GM19397 (cell line): ENCODE results near the gene ZNF488.
"Not testable (repeated sequence)": the region's sequence is repeated elsewhere in the genome, so short reads cannot be mapped to it uniquely, and the experiment has no call there.

ENCODE experiments used
- ATAC-seq: cut with Tn5 transposase; IDR thresholded peaks from one replicate; pipeline ENCODE4 v1.9.1; 2021; ENCODE audit warnings: mild to moderate bottlenecking, moderate library complexity; ENCODE audit not compliant: unreplicated experiment

ZNF488 gene

DNA sequence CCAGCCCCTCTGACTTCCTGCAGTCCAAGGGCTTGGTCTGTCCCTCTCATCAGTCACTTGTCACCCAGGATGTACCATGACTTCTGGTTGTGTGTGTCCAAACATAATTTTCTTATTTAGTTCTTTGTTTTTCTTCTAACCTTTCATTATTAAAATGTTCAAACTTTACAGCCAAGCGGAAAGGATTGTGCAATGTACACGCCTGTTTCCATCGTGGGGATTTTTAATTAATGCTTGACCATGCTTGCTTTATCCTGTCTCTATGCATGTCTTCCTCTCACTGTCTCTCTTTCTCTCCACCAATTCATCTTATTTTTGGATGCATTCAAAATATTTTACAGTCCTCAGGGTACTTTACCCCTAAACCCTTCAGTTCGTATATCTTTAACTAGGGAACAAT lies 26.2 kb upstream of the ZNF488 start:
- ATAC-seq = no peak

DNA sequence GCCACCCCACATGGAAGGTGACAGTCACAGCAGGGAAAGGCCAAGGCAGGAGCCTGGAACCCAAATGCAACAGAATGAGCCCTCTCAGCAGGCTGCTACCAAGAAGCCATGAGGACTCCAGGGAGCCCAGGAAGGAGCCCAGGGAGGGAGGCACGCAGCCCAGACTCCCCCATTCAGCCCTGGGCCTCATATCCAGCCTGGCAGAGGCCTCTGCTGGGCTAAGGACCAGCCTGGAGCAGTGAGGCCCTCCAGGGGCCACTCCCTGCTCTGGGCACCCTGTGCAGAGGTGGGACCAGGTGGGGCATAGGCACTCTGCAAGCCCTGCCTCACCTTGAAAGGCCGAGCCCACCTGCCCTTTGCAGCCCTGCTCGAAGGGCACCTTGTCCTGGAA lies 25.8 kb upstream of the ZNF488 start:
- no peak for ATAC-seq

DNA sequence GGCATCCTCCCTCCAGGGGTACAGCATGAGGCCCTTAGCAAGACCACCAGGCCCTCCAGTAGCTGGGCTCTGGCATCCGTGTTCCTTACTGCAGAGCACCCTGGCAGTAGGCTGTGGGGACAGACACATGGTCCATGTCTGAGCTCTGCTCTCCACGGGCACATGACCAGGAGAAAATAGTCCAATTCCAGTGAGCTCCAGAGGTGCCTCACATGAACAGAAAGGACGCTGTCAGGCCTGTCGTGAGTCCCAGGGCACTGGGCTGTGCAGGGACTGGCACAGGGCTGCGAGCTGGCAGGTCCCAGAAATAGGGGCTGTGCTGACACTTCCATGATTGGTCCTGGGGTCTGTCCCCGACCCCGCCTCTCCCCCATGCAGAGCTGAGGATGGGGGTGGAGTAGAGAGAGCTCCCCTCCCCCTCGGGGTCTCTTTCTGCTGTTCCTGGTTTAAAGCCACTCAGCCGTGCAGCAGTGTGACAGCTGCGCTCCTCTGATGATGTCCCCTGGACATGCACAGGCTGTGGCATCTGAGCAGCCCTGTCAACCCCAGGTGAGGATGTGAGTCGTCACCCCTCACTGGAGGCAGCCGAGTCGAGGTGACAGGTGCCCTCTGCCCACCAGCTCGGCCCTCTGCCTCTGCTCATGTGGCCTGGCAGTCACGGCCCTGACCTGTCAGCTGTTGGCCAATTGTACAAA lies 25.2 kb upstream of the ZNF488 start:
- no peak for ATAC-seq

DNA sequence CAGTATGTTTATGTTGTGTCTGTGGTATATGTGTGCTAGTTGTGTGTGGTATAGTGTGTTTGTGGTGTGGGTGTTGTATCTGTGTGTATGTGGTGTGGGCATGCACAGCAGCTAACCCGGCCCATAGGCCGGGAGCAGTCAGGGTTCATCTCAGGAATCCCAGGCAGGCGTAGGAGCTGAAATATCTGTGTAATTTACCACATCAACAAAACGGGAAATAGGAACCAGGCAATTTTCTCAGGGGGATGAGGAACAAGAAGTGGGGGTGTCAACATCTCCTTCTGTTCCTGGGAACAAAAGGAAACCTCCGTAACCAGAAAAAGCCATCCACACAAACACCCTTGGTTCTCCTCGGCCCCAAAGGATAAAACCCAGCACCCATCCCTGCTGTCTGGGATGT lies 24.5 kb upstream of the ZNF488 start:
- no peak for ATAC-seq

DNA sequence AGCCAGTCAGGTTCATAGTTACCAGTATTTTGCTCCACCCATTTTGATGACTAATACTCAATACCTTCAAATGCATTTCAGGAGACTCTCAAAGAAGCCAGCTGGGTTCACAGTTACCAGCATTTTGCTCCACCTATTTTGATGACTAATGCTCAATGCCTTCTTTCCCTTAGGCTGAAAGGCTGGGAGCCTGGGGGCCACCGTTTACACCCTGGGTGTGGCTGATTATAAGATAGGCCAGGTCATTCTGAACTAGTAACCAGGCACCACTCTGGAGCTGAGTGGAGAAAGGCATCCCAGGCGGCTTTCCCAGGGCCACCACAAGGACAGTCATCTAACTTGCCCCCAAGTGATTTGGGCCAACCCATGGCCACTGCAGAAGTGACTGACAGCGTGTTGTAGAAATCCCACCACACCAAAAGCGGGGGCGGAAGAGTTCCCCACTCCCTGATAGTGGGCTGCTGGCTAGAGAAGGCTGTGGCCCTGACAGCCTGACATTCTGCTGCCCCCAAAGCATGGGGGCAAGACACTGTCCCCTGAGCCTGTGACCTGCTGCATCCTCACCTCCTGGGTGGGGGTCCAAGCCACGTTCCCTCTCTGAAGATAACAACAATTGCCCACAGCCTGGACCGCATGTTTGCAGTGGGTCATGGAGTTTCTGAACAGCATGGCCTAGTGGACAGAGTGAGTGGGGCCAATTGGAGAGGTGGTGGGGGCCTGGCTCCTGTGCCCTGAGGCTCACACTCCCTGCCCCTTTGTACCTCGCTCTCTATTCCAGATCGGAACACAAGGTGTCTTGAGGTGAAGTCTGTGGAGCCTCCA lies 23.0 kb upstream of the ZNF488 start:
- ATAC-seq = no peak

DNA sequence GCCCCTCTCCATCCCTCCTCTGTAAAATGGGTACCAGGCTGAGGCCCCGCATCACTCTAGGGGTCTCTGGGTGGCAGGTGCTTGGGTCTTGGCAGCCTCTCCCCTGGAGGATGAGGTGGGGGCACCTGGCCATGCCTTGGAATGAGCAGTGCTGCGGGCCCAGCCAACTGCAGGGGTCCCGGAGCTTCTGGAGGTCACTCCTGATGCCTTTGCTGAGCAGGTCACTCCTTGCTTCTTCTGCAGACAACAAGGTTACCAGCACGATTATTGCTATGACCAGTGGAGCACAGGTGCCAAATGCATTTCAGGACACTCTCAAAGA lies 22.4 kb upstream of the ZNF488 start:
- ATAC-seq = no peak

DNA sequence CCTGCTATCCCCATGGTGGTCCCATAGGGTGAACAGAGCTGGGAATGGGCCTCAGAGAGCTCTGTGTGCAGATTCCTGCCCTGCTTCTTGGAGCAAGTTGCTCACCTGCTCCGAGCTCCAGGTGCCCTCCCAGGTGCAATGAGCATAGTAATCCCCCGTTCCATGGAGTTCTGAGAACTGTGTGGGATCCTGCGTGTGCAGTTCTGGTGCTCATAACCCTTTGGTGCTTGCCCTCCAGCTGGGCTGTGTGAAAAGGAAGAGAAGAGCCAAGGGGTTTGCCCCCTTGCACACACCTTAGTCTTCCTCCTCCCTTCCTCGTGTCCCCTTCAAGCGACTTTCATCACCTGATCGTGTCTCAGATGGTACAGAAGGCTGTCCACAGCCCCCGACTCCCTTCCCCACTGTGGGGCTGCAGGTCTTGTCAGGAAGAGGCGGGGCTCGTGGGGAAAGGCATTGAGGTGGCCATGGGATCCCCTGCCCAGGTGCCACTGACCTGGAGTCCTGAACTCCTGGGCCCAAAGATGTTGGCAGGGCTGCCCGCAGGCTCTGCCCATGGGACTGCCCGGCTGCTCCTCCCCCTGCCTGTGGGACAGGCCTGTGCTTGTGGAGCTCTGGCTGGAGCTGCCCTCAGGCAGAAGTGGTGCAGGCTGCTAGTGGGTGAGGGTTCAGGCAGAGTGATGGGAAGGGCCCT lies 21.9 kb upstream of the ZNF488 start:
- ATAC-seq = no peak

DNA sequence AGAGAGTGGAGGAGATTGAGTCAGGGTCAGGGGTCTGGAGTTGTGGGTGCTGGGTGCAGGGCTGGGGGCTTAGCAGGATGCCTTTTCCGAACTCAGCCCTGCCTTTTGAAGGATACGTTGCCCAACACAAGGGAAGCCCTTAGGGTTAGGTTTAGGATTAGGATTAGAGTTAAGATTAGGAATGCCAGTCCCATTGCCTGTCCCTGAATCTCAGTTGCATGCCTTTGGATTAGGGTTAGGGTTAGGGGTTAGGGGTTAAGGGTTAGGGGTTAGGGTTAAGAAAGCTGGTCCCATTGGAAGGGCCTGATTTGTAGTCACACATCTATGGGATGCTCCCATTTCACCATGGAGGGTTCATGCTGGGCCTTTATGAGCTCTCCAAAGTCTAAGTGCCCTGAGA lies 20.8 kb upstream of the ZNF488 start:
- no peak for ATAC-seq

DNA sequence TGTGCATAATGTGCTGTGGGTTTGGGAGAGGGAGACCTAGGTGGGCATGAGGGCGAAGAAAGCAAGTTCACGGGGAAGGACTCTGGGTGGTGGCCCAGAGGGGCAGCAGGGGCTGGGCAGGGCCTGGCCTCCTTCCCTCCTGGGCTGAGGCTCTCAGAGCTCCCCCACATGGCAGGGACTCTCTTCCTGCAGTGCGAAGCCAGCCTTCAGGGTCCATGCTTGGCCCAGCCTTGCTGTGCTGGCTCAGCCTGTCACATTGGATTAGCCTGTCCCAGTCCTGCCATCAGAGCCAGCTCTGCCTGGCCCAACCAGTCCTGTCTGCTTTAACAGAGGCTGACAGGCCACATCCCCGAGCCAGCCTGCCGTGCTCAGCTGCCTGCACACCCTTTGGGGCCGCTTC lies 20.4 kb upstream of the ZNF488 start:
- no peak for ATAC-seq

DNA sequence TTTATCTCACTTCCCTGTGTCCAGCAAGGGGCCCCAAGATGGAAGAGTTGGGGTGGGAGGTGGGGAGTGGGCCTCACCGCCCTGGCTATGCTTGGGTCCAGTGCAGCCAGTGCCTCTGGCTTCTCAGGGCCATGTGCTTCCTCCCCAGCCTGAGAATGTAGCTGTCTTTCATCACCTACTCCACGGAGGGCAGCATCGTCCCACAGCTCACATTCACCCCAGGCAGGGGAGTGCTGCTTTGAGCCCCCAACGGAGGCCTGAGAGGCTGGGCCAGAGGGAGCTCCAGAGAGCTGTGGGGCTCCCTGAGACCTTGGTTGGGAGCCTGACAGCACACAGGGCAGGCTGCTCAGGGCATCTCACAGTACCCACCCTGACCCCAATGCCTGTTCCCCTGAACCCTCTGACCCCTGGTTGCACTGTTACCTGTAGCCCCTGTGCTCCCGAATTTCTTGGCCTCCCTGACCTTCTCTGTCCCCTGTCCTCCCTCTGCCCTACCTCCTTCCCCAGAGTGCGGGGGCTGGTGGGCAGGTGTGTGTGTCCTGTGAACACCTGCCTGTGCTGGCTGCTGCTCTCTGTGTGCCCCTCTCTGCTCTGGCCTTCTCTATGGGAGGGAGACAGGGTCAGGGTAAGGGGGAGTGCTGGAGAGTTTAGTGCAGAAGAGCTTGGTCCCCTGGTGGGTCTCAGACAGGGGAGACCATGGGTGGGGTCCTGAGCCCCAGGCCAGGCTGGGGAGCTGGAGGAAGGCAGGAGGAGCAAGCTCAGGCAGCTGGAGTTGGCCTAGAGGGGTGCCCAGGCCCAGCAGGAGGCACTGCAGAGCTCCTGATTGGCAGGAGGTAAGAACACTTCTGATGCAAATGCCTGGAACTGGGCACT lies 19.6 kb upstream of the ZNF488 start:
- no peak for ATAC-seq

DNA sequence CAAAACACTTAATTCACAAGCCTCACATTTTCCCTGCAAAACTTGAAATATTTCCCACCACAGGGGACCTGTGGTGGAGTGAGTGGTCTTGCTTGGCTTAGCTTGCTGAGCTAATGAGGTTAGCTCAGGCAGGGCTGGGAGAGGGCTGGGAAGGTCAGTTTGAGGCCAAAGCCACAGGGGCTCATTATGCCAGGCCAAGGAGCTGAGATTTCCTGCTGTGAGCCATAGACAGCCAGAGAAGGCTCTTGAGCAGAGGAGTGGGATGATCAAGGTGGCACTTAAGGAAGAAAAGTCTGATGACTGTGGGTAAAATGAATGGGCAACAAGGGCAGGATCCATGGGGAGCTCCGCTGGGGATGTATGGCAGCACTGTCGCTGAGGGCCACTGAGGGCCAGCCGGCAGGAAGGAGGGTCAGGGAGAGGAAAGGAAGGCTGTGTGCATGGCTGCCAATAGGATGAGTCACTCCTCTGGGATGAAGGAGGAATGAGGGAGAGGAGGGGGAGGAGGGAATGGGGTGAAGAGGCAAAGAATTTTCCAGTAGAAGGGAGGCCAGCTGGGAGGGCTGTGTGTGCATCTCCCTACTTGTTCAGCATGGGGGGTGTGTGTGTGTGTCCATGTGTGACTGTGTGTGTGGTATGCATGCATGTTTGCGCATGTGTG lies 18.7 kb upstream of the ZNF488 start:
- ATAC-seq = no peak

DNA sequence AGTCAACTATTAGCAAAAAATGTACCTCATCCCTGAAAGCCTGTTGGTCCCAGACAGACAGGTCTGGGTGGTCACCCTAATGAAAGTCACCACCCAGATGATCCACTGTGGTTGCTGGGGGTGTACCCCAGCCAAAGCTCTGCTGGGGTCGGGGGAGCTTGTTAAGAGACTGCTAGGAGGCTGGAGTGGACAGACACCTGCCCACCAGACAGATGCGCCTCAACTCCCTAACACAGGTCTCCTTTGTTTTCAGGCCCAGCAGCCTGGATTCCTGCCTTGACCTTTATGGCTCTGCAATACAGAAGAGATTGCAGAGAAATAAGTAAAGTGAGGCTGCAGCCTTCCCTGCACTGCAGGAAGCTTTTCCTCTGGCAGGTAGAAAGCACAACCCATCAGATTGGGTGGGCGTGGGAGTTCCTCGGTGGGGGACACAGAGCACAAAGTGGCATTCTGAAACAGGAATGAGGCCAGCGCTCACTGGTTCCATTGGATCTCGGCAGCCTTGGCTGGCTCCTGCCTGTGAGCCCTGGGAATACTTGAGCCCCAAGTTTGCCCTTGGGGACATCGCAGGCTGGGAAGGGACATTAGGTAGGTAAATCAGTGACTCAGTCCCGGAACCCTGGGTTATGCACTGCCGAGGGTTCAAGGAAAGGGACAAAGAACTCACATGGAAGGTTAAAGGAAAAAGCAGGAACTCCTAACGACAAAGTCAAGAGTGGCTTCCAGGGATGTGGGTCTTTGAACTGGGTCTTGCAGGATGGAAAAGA lies 18.0 kb upstream of the ZNF488 start:
- ATAC-seq = no peak

DNA sequence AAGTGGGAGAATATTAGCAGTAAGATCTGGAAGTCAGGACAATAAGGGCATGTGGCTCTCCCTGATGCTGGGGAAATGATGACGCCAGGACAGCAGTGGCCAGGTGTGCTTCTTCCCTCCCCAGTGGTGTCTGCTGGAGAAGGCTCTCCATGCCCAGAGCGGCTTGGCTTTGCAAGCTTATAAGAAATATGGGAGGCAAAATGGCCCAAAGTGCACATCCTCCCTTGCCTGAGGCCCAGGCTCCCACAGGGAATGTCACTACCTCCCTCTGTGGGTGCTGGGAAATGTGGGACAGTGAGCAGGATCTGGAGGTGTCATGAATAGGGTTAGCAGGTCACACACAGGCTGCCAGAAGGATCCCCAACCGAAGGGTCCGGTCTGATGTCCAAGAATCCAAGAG lies 17.1 kb upstream of the ZNF488 start:
- ATAC-seq = no peak

DNA sequence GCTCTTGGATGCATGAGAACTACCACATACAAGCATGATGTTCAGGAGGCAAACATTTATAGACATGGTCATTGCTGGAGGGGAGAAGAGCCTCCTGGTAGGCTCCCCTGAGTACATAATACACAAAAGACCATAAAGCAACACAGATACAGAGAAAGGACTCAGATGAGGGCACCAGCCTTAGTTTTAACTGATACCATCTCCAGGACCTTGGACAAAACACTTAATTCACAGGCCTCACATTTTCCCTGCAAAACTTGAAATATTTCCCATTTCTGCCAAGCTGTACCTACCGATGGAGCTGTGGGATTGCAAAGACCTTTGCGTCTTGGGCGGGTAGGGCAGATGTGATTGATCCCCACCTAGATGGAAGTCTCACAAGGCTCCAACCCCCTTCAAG lies 16.7 kb upstream of the ZNF488 start:
- no peak for ATAC-seq

DNA sequence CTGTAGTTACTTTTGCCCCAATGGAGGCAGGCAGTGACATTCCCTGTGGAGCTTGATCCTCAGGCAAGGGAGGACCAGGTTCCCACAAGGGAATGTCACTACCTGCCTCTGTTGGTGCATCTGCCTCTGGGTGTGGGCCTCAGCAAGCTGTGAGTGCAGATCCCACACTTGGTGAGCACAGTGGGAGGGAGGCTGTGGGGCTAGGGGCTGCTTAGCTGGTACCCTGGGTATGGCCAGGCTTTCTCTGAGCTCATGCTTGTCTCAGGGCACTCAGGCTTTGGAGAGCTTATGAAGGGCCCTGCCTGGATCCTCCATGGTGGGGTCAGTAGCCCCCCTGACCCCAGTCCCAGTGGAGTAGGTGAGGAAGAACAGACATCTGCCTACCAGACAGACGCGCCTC lies 16.2 kb upstream of the ZNF488 start:
- no peak for ATAC-seq

DNA sequence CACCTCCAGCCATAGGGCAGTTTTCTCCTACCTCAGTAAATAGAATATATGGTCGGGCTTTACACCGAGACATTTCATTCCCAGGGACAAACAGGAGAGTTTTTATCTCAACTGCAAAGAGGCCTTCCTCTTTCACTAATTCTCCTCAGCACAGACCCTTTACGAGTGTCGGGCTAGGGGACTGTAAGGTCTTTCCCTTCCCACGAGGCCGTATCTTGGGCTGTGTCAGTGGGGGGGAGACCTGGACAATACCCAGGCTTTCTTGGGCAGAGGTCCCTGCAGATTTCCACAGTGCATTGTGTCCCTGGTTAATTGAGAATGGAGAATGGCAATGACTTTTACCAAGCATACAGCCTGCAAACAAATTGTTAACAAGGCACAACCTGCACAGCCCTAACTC lies 13.2 kb upstream of the ZNF488 start:
- ATAC-seq = no peak

DNA sequence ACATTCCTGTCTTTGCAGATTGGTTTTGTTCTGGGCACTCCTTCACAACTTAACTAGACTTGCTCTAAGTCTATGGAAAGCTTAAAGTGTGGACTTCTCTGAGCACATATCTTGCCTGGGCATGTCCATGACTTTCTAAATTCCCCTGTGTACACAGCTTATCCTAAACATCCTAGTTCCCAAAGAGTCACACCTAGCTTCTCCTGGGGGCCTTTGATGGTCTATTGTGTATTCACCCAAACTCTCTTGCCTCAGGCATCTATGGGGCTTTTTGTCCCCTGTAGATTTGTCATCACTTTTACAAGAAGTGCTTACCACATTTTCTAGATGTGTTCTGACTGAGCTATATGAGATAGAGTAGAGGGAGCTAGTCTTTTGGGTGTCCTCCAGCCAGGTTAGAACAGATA lies 12.2 kb upstream of the ZNF488 start:
- no peak for ATAC-seq

DNA sequence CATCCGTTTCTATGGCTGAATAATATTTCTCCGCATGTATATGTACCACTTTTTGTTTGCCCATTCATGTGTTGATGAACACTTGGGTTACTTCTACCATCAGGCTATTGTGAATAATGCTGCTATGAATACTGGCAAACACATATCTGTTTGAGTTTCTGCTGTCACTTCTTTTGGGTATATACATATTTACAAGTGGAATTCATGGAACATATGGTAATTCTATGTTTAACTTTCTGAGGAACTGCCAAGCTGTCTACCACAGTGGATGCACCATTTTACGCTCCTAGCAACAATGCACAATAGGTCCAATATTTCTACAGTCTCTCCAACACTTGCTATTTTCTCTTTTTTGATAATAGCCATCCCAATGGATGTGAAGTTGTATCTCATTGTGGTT lies 5.5 kb upstream of the ZNF488 start:
- no peak for ATAC-seq

DNA sequence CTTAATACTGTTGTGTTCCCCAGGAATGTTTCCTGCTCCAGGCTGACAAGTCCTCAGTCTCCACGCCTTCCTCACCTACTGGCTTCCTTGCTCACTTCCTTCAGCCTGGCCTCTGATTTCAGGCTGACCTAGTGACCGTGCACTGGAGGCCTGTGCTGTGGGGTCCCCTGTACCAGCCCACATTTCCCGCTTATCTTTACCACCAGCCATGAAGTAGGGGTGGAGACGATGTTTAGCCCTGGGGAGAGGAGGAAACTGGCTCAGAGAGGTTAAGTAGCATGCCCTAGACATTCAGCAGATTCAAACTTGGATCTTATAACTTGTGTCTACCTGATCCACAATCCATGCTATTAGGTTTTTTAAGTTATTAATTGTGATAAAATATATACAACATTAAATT lies 4.8 kb upstream of the ZNF488 start:
- no peak for ATAC-seq

DNA sequence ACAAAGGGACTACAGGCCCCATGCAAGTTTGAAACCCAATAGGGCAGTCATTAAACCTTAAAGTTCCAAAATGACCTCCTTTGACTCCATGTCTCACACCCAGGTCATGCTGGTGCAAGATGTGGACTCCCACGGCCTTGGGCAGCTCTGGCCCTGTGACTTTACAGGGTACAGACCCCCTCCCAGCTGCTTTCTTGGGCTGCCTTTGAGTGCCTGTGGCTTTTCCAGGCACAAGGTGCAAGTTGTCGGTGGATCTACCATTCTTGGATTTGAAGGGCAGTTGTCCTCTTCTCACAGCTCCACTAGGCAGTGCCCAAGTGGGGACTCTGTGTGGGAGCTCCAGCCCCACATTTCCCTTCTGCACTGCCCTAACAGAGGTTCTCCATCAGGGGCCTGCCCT lies 2.0 kb upstream of the ZNF488 start:
- ATAC-seq = not testable (repeated sequence)
